IMR-90 (cell line): ENCODE data around the gene EXOC4.

Experiments used
- BHLHE40 ChIP-seq: fragments of 150-350 bp; IDR thresholded peaks from 2 replicates; pipeline ENCODE4 v1.6.1; 2016; ENCODE audit warnings: mild to moderate bottlenecking, low read depth, low read length
- CEBPB ChIP-seq: IDR thresholded peaks from 2 replicates; pipeline ENCODE4 v1.6.1; 2012; ENCODE audit warnings: low read depth, low read length, improper control_type of control experiment
- CTCF ChIP-seq: conservative IDR thresholded peaks from 2 replicates; pipeline ENCODE4 v1.5.1; 2012; ENCODE audit warnings: mild to moderate bottlenecking, low read depth, low read length, improper control_type of control experiment
- ELK1 ChIP-seq: fragments of 150-350 bp; IDR thresholded peaks from 2 replicates; pipeline ENCODE4 v1.6.1; 2016; ENCODE audit warnings: low read depth, mild to moderate bottlenecking, low read length, moderate library complexity, borderline replicate concordance
- FOS ChIP-seq: fragments of 150-350 bp; IDR thresholded peaks from 2 replicates; pipeline ENCODE4 v1.6.1; 2016; ENCODE audit warnings: low read depth, low read length
- MXI1 ChIP-seq: IDR thresholded peaks from 2 replicates; pipeline ENCODE4 v1.6.1; 2012; ENCODE audit warnings: low read depth, mild to moderate bottlenecking, low read length, moderate library complexity, borderline replicate concordance
- POLR2A ChIP-seq: IDR thresholded peaks from 2 replicates; pipeline ENCODE4 v1.6.1; 2012; ENCODE audit warnings: mild to moderate bottlenecking, low read depth, low read length
- RAD21 ChIP-seq: IDR thresholded peaks from 2 replicates; pipeline ENCODE4 v1.6.1; 2012; ENCODE audit warnings: low read length, improper control_type of control experiment
- RCOR1 ChIP-seq: IDR thresholded peaks from 2 replicates; pipeline ENCODE4 v1.6.1; 2012; ENCODE audit warnings: mild to moderate bottlenecking, low read length, improper control_type of control experiment; ENCODE audit not compliant: insufficient replicate concordance
- RFX5 ChIP-seq: IDR thresholded peaks from 2 replicates; pipeline ENCODE4 v1.8.0; 2012; ENCODE audit warnings: low read depth, mild to moderate bottlenecking, low read length, moderate library complexity

- TF ChIP-seq POLR2A (no peak), CEBPB (no peak), CTCF (no peak), MXI1 (no peak), BHLHE40 (no peak), RAD21 (no peak), FOS (no peak), ELK1 (no peak), RFX5 (no peak), RCOR1 (no peak)
Observed at GRCh38 chr7:133682364-133683181, 429.7 kb downstream of the EXOC4 start.
